MM.1S (cell line): ENCODE results near the gene HPSE2.

Experiments used
- DNase-seq: peaks from one replicate; pipeline ENCODE4 v3.0.0-alpha.2; 2015
- H2AFZ ChIP-seq: fragments of 300-600 bp; sonication (generic); 2 replicates; pipeline ENCODE4 v1.6.0; 2016; ENCODE audit warnings: antibody characterized with exemption, low read length
- H3F3A ChIP-seq: fragments of 300-600 bp; sonication (generic); 2 replicates; pipeline ENCODE4 v1.6.1; 2016; ENCODE audit warnings: mild to moderate bottlenecking, antibody characterized with exemption, low read length, moderate library complexity, mixed read lengths; ENCODE audit not compliant: insufficient read depth
- H3K27ac ChIP-seq: fragments of 300-600 bp; sonication (generic); 2 replicates; pipeline ENCODE4 v1.5.1; 2016; ENCODE audit warnings: mild to moderate bottlenecking, low read length
- H3K27me3 ChIP-seq: fragments of 300-600 bp; sonication (generic); replicated peaks from 2 replicates; pipeline ENCODE4 v1.6.0; 2016; ENCODE audit warnings: low read length; ENCODE audit not compliant: insufficient read depth
- H3K36me3 ChIP-seq: fragments of 300-600 bp; sonication (generic); replicated peaks from 2 replicates; pipeline ENCODE4 v1.6.1; 2016; ENCODE audit warnings: mild to moderate bottlenecking, low read length, mixed read lengths; ENCODE audit not compliant: insufficient read depth
- H3K4me1 ChIP-seq: fragments of 300-600 bp; sonication (generic); 2 replicates; pipeline ENCODE4 v1.6.1; 2016; ENCODE audit warnings: low read length, mixed read lengths
- H3K4me2 ChIP-seq: fragments of 300-600 bp; sonication (generic); 2 replicates; pipeline ENCODE4 v1.6.0; 2016; ENCODE audit warnings: low read depth, low read length
- H3K4me3 ChIP-seq: fragments of 300-600 bp; sonication (generic); 2 replicates; pipeline ENCODE4 v1.5.1; 2016; ENCODE audit warnings: low read length, mixed read lengths
- H3K79me2 ChIP-seq: fragments of 300-600 bp; sonication (generic); 2 replicates; pipeline ENCODE4 v1.6.1; 2016; ENCODE audit warnings: mixed run types, low read length, mixed read lengths
- H3K9ac ChIP-seq: fragments of 300-600 bp; sonication (generic); 2 replicates; pipeline ENCODE4 v1.6.1; 2016; ENCODE audit warnings: low read length, mixed read lengths
- H3K9me2 ChIP-seq: fragments of 300-600 bp; sonication (generic); replicated peaks from 2 replicates; pipeline ENCODE4 v1.6.1; 2016; ENCODE audit warnings: mild to moderate bottlenecking, low read length, mixed read lengths; ENCODE audit not compliant: insufficient read depth
- H3K9me3 ChIP-seq: fragments of 300-600 bp; sonication (generic); replicated peaks from 2 replicates; pipeline ENCODE4 v1.6.1; 2016; ENCODE audit warnings: mild to moderate bottlenecking, low read length, mixed read lengths; ENCODE audit not compliant: insufficient read depth
- H4K20me1 ChIP-seq: fragments of 300-600 bp; sonication (generic); 2 replicates; pipeline ENCODE4 v1.6.1; 2016; ENCODE audit warnings: mild to moderate bottlenecking, low read length, moderate library complexity, mixed read lengths; ENCODE audit not compliant: insufficient read depth
- EZH2 ChIP-seq: fragments of 300-600 bp; sonication (generic); optimal IDR thresholded peaks from 2 replicates; pipeline ENCODE3; 2017; ENCODE audit warnings: low read depth, mild to moderate bottlenecking, antibody characterized with exemption, low read length, mixed read lengths
- EZH2phosphoT487 ChIP-seq: fragments of 300-600 bp; sonication (generic); IDR thresholded peaks from 2 replicates; pipeline ENCODE4 v1.6.1; 2018; ENCODE audit warnings: antibody characterized with exemption, low read length
- TF ChIP-seq, protein P1 (sequence below): fragments of 300-600 bp; sonication (generic); IDR thresholded peaks from 2 replicates; pipeline ENCODE4 v1.5.1; 2016; ENCODE audit warnings: antibody characterized with exemption, low read length, mixed read lengths

HPSE2 gene

DNA sequence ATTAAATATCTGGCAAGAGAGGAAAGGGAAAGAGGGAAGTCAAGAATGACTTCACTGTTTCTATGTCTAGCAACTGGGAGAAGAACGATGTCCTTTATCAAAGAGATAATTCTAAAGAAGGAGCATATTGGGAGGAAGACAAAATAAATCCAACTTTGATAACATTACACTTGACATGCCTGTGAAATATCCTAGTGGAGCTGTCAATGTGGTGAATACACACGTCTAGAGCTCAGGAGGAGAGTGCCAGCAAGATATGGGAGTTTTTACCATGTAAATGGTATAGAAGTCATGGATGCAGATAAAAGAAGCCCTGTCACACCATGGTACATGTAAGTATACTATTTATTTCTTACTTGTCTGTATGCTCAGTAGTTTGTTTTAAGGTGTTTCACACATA is 356.7 kb downstream of the HPSE2 start:
- Histone ChIP-seq H4K20me1 (no peaks in the 10 kb centered on the region), H3K27me3 (no peaks in the 10 kb centered on the region), H3K4me1 (no peaks in the 10 kb centered on the region), H3K9ac (no peak overlapping the region), H3K9me2 (no peaks in the 10 kb centered on the region), H2AFZ (no peak overlapping the region), H3K36me3 (no peaks in the 10 kb centered on the region), H3F3A (no peaks in the 10 kb centered on the region), H3K4me3 (no peak overlapping the region), H3K79me2 (no peaks in the 10 kb centered on the region), H3K4me2 (no peak overlapping the region), H3K9me3 (no peaks in the 10 kb centered on the region), H3K27ac (no peak overlapping the region)
- DNase-seq: no peak
- TF ChIP-seq EZH2phosphoT487 (no peak), EZH2 (no peak)
- TF ChIP-seq, protein P1, sequence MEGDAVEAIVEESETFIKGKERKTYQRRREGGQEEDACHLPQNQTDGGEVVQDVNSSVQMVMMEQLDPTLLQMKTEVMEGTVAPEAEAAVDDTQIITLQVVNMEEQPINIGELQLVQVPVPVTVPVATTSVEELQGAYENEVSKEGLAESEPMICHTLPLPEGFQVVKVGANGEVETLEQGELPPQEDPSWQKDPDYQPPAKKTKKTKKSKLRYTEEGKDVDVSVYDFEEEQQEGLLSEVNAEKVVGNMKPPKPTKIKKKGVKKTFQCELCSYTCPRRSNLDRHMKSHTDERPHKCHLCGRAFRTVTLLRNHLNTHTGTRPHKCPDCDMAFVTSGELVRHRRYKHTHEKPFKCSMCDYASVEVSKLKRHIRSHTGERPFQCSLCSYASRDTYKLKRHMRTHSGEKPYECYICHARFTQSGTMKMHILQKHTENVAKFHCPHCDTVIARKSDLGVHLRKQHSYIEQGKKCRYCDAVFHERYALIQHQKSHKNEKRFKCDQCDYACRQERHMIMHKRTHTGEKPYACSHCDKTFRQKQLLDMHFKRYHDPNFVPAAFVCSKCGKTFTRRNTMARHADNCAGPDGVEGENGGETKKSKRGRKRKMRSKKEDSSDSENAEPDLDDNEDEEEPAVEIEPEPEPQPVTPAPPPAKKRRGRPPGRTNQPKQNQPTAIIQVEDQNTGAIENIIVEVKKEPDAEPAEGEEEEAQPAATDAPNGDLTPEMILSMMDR: no peak

DNA sequence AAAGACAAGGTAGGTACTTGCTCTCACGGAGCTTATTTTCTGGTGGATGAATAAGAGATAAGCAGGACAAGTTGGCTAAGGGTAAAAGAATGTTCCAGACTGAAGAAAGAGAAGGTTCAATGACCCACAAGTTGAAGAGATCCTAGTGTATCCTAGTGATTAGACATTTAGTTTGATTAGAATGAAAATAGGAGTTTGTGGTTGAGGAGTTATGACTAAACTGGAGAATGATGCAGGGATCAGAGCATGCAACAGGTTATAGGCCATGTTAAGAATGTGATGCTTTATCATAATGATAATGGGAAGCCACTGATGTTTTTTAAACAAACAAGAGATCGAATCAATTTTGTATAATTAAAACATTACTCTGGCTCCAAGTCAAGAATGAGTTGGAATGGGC is 357.2 kb downstream of the HPSE2 start:
- Histone ChIP-seq H3K4me3 (no peak overlapping the region), H3K9me3 (no peaks in the 10 kb centered on the region), H3K36me3 (no peaks in the 10 kb centered on the region), H3K27me3 (no peaks in the 10 kb centered on the region), H4K20me1 (no peaks in the 10 kb centered on the region), H3K79me2 (no peaks in the 10 kb centered on the region), H3K4me1 (no peaks in the 10 kb centered on the region), H2AFZ (no peak overlapping the region), H3K9me2 (no peaks in the 10 kb centered on the region), H3K27ac (no peak overlapping the region), H3F3A (no peaks in the 10 kb centered on the region), H3K4me2 (no peak overlapping the region), H3K9ac (no peak overlapping the region)
- TF ChIP-seq, protein P1: no peak
- no peak for TF ChIP-seq EZH2phosphoT487
- no peak for TF ChIP-seq EZH2
- no peak for DNase-seq

DNA sequence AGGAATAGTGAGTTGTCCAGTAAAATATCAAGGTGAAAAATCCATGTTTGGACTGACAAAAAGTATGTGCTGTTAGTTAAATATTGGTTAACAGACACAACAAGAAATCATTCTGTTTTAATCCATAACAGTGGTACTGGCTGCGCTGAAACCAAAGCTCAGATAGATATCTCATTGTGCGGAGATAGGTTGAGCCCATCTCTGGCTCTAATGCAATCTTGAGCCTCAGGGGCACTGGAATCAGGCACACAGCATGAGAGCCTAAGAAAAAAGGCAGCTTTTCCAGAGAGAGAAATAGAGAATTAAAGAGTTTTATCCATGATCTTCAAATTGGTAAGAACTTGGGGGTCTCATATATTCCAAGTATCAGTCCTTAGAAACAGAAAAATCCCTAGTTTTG is 373.7 kb downstream of the HPSE2 start:
- no peaks in the 10 kb centered on the region for H3K27me3 ChIP-seq
- H4K20me1 ChIP-seq: no peaks in the 10 kb centered on the region
- H3K9ac ChIP-seq: no peak overlapping the region
- no peak overlapping the region for H3K4me3 ChIP-seq
- no peak overlapping the region for H3K4me2 ChIP-seq
- H3K9me2 ChIP-seq: no peaks in the 10 kb centered on the region
- H3K36me3 ChIP-seq: no peaks in the 10 kb centered on the region
- H3K27ac ChIP-seq: no peak overlapping the region
- TF ChIP-seq, protein P1: no peak
- TF ChIP-seq EZH2phosphoT487 (no peak), EZH2 (no peak)
- no peaks in the 10 kb centered on the region for H3K79me2 ChIP-seq
- no peak for DNase-seq
- H3K4me1 ChIP-seq: no peaks in the 10 kb centered on the region
- no peaks in the 10 kb centered on the region for H3F3A ChIP-seq
- no peak overlapping the region for H2AFZ ChIP-seq
- H3K9me3 ChIP-seq: no peaks in the 10 kb centered on the region
